ENCODE measurements around the gene ST3GAL3. TPM values are rescaled to one million over a fixed set of nuclear protein-coding genes. Genes with fewer than 3 reads are reported as not detected.

ST3GAL3 gene
- total RNA-seq, 2 experiments from 2014 or later, result 15.8 to 20.9 TPM

DNA sequence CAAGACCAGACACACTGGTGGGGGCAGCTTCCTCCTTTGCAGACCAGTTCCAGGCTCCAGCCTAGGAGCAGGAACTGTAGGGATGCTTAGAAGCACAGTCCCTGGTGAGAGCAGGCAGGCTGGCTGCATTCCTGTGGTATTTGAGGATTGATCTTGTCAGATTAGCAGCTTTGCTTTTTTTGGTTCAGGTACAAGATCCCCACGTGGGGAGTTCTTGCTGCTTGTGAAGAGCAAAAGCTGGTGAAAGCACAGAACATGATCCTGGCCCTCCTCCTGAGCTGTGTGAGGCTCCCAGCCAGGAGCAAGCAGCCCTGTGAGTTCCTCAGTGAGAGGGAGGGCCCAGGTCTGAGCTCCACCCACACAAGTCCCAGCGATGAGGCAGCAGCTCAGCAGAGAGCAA lies 151.0 kb downstream of the ST3GAL3 start:
- Mint-ChIP-seq H3K4me3 (no peak overlapping the region), H3K36me3 (ENCODE audit: low read depth) (peaks cover 20% of the 10 kb centered on the region), H3K27me3 (no peaks in the 10 kb centered on the region), H3K9me3 (ENCODE audit: low read depth) (no peaks in the 10 kb centered on the region), H3K27ac (no peak overlapping the region), H3K4me1 (no peaks in the 10 kb centered on the region)
- CTCF ChIA-PET, result interaction anchor here (0.8 to 1.4 kb wide), 2 partner anchors 94 to 155 kb away, joined by 3 read pairs; no protein-coding TSS in a partner anchor
- POLR2A ChIA-PET, result no interaction called here
- DNase-seq (no peak), ATAC-seq (no peak)
- intact Hi-C loops (cut with DNase I, micrococcal nuclease), result no loop called here

DNA sequence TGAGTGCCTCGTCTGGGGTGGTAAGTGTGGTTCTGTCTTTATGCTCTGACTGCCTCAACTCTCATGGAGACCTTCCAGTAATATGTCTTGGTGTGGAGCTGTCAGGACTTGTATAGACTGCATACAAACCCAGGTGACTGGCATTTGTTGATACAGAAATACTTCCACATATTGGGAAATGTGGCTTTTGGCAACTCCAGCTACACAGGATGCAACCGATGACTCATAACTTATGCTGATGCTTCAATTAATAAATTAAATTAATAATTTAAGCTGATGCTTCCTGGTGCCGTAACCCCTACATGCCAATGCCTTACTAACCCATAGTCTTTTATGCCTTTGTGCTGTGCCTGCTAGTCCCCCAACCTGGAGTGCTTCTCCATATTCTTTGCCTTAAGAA lies 154.0 kb downstream of the ST3GAL3 start:
- Mint-ChIP-seq H3K4me1 (peaks cover 24% of the 10 kb centered on the region), H3K27me3 (no peaks in the 10 kb centered on the region), H3K9me3 (ENCODE audit: low read depth) (no peaks in the 10 kb centered on the region), H3K4me3 (no peak overlapping the region), H3K27ac (no peak overlapping the region), H3K36me3 (ENCODE audit: low read depth) (peaks cover 11% of the 10 kb centered on the region)
- intact Hi-C loops (cut with DNase I, micrococcal nuclease), result no loop called here
- ChIA-PET CTCF (interaction anchor here (1.1 kb wide), 1 partner anchor 73 kb away, joined by 6 read pairs; the partner anchor contains the start of gene ARTN), POLR2A (no interaction called here)
- DNase-seq, result no peak
- no peak for ATAC-seq

DNA sequence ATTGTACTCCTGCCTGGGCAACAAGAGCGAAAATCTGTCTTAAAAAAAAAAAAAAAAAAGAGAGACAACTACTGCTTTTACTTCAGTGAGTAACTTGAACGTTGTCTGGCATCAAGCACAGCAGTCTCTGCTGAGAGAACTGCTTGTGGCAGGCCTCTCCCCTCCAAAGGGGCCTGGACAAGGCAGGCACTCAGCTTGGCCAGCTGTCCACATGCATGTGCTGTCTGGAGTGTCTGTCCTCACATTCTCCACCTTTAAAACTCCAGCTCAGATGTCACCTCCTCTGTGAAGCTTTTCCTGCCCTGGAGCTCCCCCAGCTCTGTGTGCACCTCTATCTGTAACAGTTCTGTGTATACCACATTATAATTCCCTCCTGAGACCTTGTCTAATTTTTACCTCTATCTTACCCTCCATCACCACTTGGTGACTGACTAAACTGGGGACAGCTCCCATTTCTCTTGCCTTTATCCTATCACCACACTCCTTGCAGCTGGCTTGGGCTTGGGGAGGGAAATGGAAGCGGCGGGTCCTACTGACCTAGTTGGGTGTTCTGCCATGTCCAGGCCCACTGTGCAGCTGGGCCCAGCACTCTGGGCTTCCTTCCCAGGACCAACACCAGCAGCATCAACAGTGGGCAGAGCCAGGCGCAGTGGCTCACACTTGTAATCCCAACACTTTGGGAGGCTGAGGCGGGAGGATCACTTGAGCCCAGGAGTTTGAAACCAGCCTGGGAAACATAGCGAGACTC lies 154.8 kb downstream of the ST3GAL3 start:
- POLR2A ChIA-PET, result interaction anchor here (0.6 to 0.7 kb wide), 2 partner anchors 45 to 96 kb away, joined by 4 to 11 read pairs; no protein-coding TSS in a partner anchor

DNA sequence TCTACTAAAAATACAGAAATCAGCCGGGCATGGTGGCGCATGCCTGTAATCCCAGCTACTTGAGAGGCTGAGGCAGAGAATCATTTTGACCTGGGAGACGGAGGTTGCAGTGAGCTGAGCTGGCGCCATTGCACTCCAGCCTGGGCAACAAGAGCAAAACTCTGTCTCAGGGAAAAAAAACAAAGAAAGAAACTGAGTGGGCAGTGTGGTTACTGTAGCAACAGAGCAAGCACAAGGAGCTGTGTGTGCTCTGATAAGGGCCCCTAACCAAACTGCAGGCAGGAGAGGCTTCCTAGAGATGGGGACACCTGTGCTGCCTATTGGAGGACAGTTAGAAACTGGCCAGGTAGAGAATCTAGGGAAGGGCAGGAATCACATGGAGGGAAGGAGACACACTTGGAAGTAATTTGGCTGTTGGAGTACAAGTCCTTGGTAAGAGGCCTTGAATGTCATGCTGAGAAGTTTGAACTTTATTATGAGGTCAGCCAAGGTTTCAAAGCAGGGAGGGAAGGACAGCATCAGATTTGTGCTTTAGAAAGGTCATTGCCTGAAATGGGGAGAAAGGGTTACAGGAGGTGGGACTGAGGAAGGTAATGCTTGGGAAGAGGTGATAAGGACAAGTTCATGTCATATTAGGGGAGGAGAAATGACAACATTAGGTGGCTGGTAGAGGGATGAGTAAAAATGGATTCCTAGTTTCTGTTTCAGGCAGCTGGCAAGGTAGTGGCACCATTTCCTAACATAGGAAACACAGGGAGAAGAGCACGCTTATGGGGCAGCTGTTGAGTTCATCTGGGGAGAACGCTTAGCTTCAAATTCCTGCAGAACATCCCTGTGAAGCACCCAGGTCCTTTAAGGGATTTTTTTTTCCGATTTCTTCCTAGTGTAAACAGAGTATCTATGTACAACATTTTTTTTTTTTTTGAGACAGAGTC lies 157.0 kb downstream of the ST3GAL3 start:
- Mint-ChIP-seq H3K36me3 (ENCODE audit: low read depth) (peaks cover 8% of the 10 kb centered on the region), H3K4me3 (no peak overlapping the region), H3K27ac (peak overlapping the region; percentile 53), H3K4me1 (peaks cover 38% of the 10 kb centered on the region), H3K9me3 (ENCODE audit: low read depth) (no peaks in the 10 kb centered on the region), H3K27me3 (no peaks in the 10 kb centered on the region)
- POLR2A ChIA-PET, result no interaction called here
- CTCF ChIA-PET, result no interaction called here
- ATAC-seq (peak; percentile 42), DNase-seq (peak; percentile 25)
- intact Hi-C loops (cut with DNase I, micrococcal nuclease), result loop anchor here in 1 of 2 experiments (1.0 kb wide), 2 partner anchors 33 to 82 kb away; partner anchors contain the start of gene IPO13

More for the DNA sequence above, 154.8 kb downstream of the ST3GAL3 start:
- peaks cover 11% of the 10 kb centered on the region for H3K36me3 Mint-ChIP-seq (ENCODE audit: low read depth)
- no peak overlapping the region for H3K4me3 Mint-ChIP-seq
- DNase-seq (no peak), ATAC-seq (no peak)
- H3K9me3 Mint-ChIP-seq (ENCODE audit: low read depth), result no peaks in the 10 kb centered on the region
- intact Hi-C loops (cut with DNase I, micrococcal nuclease), result no loop called here
- peaks cover 24% of the 10 kb centered on the region for H3K4me1 Mint-ChIP-seq
- H3K27me3 Mint-ChIP-seq, result no peaks in the 10 kb centered on the region
- peak overlapping the region; percentile 3 for H3K27ac Mint-ChIP-seq
- CTCF ChIA-PET, result interaction anchor here (0.7 to 1.0 kb wide), 4 partner anchors 15 to 99 kb away, joined by 3 to 4 read pairs (median 4); no protein-coding TSS in a partner anchor

DNA sequence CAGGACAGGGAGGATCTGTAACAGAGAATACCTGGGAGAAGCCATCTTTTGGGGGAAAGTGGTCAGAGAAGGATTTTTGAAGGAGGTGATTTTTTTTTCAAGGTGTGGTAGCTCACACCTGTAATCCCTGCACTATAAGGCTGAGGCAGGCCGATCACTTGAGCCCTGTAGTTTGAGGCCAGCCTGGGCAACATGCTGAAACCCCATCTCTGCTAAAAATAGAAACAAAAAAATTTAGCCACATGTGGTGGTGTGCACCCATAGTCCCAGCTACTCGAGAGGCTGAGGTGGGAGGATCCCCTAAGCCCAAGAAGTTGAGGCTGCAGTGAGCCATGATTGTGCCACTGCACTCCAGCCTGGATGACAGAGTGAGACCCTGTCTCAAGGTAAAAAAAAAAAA lies 158.9 kb downstream of the ST3GAL3 start:
- H3K4me3 Mint-ChIP-seq, result no peak overlapping the region
- intact Hi-C loops (cut with DNase I, micrococcal nuclease), result no loop called here
- ChIA-PET POLR2A (no interaction called here), CTCF (no interaction called here)
- H3K9me3 Mint-ChIP-seq (ENCODE audit: low read depth), result no peaks in the 10 kb centered on the region
- no peaks in the 10 kb centered on the region for H3K27me3 Mint-ChIP-seq
- ATAC-seq, result no peak
- H3K36me3 Mint-ChIP-seq (ENCODE audit: low read depth), result peaks cover 4% of the 10 kb centered on the region
- peak overlapping the region; percentile 74 for H3K27ac Mint-ChIP-seq
- no peak for DNase-seq
- peaks cover 38% of the 10 kb centered on the region for H3K4me1 Mint-ChIP-seq

DNA sequence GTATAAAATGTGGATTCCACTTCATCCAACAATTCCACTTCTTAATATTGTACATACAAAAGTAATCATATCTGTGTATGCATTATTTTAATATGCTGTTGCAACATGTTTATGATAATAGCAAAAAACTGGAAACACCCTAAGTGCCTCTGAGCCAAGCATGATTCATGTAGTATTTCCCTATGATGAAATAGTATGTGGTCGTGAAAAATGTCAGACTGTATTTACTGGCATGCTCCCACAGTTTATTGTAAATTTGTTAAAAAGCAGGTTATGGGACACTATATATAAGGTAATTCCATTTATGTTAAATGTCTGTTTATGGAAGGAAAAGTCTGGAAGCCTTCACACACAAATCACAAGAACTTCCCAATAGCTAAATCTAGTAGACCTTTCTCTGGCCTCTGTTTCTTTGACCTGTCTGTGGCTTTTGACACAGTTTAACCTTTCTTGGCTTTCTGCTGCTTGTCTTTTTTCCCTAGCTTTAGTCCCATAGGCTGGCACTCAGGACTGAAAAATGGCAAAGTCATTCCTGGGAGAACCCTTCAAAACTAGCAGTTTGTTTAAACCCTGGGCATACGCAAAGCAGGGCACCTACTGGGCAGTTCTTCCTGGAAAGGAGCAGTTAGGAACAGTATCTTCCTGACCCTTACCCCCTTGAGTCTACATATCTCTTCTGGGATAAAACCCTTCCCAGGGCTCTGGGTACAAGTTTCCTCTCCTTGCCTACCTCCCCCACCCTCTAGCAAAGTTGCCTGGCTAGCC lies 160.8 kb downstream of the ST3GAL3 start:
- Mint-ChIP-seq H3K36me3 (ENCODE audit: low read depth) (no peaks in the 10 kb centered on the region), H3K27ac (peak overlapping the region; percentile 76)
- POLR2A ChIA-PET, result no interaction called here

DNA sequence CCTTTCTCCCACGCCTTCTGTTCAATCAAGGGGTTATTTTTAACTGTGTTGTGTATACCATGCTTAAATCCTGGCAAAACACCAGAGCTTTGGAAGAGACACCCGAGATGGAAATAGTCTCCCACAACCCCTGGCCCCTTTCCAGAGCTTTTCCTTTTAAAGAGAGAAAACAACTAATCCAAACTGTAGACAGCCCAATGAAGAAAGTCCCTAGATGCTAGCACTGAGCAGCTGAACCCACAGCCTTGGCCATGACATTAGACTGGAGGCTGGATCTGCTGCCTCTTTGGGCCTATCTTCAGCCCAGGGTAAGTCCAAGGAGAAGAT lies 161.4 kb downstream of the ST3GAL3 start:
- ChIA-PET POLR2A (no interaction called here), CTCF (interaction anchor here (0.5 to 1.0 kb wide), 4 partner anchors 66 to 177 kb away, joined by 3 to 4 read pairs (median 3); no protein-coding TSS in a partner anchor)
- H3K27me3 Mint-ChIP-seq, result no peaks in the 10 kb centered on the region
- no peak overlapping the region for H3K4me3 Mint-ChIP-seq
- intact Hi-C loops (cut with DNase I, micrococcal nuclease), result no loop called here
- H3K36me3 Mint-ChIP-seq (ENCODE audit: low read depth), result no peaks in the 10 kb centered on the region
- H3K27ac Mint-ChIP-seq, result peak overlapping the region; percentile 76
- ATAC-seq, result no peak
- no peaks in the 10 kb centered on the region for H3K9me3 Mint-ChIP-seq (ENCODE audit: low read depth)
- DNase-seq, result no peak
- peaks cover 38% of the 10 kb centered on the region for H3K4me1 Mint-ChIP-seq

More for the DNA sequence above, 160.8 kb downstream of the ST3GAL3 start:
- Mint-ChIP-seq H3K4me1 (peaks cover 38% of the 10 kb centered on the region), H3K4me3 (no peak overlapping the region), H3K9me3 (ENCODE audit: low read depth) (no peaks in the 10 kb centered on the region), H3K27me3 (no peaks in the 10 kb centered on the region)
- ATAC-seq, result peak; percentile 37
- CTCF ChIA-PET, result interaction anchor here (0.5 to 1.0 kb wide), 3 partner anchors 66 to 178 kb away, joined by 3 to 4 read pairs (median 3); no protein-coding TSS in a partner anchor
- intact Hi-C loops (cut with DNase I, micrococcal nuclease), result no loop called here
- DNase-seq, result no peak

DNA sequence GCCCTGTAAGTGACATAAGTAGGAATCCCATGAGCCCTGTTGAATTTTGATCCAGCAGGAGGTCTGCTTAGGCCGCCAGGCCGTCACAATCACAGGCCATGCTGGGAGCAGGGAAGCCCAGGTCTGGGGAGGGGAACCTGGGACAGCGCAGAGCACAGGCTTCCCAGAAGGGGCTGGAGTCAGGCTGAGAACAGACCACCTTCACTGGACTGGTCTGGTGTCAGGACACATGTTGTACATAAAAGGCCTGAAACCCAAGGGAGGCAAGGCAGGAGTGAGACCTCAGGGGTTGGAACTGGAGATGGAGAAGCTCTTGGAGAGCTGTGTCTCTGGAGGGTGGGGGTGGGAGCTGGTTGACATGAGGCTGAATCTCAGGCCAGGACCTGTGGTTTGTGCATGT lies 163.0 kb downstream of the ST3GAL3 start:
- ATAC-seq (no peak), DNase-seq (no peak)
- ChIA-PET POLR2A (no interaction called here), CTCF (no interaction called here)
- Mint-ChIP-seq H3K27me3 (no peaks in the 10 kb centered on the region), H3K9me3 (ENCODE audit: low read depth) (no peaks in the 10 kb centered on the region), H3K4me1 (peaks cover 23% of the 10 kb centered on the region), H3K36me3 (ENCODE audit: low read depth) (no peaks in the 10 kb centered on the region), H3K27ac (no peak overlapping the region), H3K4me3 (no peak overlapping the region)
- intact Hi-C loops (cut with DNase I, micrococcal nuclease), result no loop called here

DNA sequence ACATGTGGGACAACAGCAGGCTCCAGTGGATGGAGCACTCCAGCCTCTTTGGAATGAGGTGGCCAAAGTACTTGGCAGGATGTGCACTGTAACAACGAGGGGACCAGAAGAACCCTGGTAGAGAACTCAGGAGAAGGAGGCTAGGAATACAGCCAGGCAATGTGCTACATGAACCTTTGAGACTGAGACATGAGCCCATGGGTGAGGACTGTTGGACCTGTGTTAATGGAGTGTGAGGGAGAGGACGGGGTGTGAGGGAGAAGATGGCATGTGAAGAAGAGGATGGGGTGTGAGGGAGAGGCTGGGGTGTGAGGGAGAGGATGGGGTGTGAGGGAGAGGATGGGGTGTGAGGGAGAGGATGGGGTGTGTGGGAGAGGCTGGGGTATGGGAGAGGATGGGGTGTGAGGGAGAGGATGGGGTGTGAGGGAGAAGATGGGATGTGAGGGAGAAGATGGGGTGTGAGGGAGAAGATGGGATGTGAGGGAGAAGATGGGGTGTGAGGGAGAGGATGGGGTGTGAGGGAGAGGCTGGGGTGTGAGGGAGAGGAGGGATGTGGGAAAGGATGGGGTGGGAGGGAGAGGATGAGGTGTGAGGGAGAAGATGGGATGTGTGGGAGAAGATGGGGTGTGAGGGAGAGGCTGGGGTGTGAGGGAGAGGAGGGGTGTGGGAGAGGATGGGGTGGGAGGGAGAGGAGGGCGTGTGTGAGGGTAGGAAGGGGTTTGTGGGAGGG lies 164.0 kb downstream of the ST3GAL3 start:
- Mint-ChIP-seq H3K4me3 (no peak overlapping the region), H3K27me3 (no peaks in the 10 kb centered on the region), H3K4me1 (peaks cover 14% of the 10 kb centered on the region), H3K9me3 (ENCODE audit: low read depth) (no peaks in the 10 kb centered on the region), H3K36me3 (ENCODE audit: low read depth) (no peaks in the 10 kb centered on the region), H3K27ac (no peak overlapping the region)
- POLR2A ChIA-PET, result no interaction called here
- CTCF ChIA-PET, result no interaction called here
- intact Hi-C loops (cut with DNase I, micrococcal nuclease), result no loop called here
- no peak for ATAC-seq
- DNase-seq, result no peak

DNA sequence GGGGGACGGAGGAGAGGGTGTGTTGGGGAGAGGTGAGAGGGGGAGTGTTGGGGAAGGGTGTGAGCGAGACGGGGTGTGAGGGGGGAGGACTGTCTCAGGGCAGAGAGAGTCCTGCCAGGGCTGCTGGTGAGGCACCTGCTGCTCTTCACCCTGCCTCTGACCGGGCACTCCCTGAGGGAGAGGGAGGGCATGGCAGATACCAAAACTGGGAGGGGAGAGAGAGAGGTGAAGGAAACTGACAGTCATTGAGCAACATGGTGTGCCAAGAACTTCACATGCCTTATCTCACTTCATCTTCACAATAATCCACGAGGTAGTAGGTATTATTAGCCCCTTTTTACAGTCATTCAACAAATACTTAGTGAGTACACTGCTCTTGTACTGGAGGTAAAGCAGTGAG lies 164.9 kb downstream of the ST3GAL3 start:
- POLR2A ChIA-PET, result no interaction called here
- H3K4me3 Mint-ChIP-seq, result no peak overlapping the region
- ATAC-seq, result no peak

DNA sequence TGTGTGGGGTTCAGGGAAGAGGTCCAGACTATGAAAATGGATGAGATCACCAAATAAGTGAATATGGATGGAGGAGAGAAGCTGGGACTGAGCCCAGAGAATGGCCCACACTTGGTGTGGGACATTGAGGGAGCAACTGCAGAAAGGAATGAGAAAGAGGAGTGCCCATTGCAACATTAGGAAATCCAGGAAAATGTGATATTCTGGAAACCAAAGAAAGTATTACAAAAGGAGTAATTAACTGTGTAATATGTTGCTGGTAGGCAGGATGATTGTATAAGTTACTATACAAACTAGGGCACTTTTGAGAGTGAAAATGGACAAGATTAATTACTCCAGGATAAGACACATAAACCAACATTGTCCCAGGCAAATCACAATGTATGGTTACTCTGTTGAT lies 166.5 kb downstream of the ST3GAL3 start:
- ChIA-PET POLR2A (no interaction called here), CTCF (no interaction called here)
- Mint-ChIP-seq H3K36me3 (ENCODE audit: low read depth) (no peaks in the 10 kb centered on the region), H3K27me3 (no peaks in the 10 kb centered on the region), H3K9me3 (ENCODE audit: low read depth) (no peaks in the 10 kb centered on the region), H3K27ac (no peak overlapping the region), H3K4me3 (no peak overlapping the region), H3K4me1 (no peaks in the 10 kb centered on the region)
- ATAC-seq, result no peak
- DNase-seq, result no peak
- intact Hi-C loops (cut with DNase I, micrococcal nuclease), result no loop called here

More for the DNA sequence above, 164.9 kb downstream of the ST3GAL3 start:
- intact Hi-C loops (cut with DNase I, micrococcal nuclease), result no loop called here
- Mint-ChIP-seq H3K4me1 (peaks cover 13% of the 10 kb centered on the region), H3K36me3 (ENCODE audit: low read depth) (no peaks in the 10 kb centered on the region), H3K9me3 (ENCODE audit: low read depth) (no peaks in the 10 kb centered on the region), H3K27ac (no peak overlapping the region), H3K27me3 (no peaks in the 10 kb centered on the region)
- DNase-seq, result no peak
- CTCF ChIA-PET, result no interaction called here

All from activated CD4-positive, alpha-beta T cell treated with anti-CD3 and anti-CD28 coated beads for 36 hours (primary cell).